Breast epithelium (tissue), 3 donors: ENCODE measurements around the gene CUL7.

Experiments
- CTCF ChIP-seq, 3 donors: fragments of 450-650 bp; IDR thresholded peaks; one replicate each; pipeline ENCODE4 v1.5.1; 2016 to 2017; ENCODE audit warnings: antibody characterized with exemption in 3 of 3, mild to moderate bottlenecking in 3 of 3, moderate library complexity in 3 of 3
- POLR2A ChIP-seq: fragments of 450-650 bp; IDR thresholded peaks from one replicate; pipeline ENCODE4 v1.6.1; 2016; ENCODE audit warnings: antibody characterized with exemption, mild to moderate bottlenecking, moderate library complexity

GRCh38 chr6:43006251-43006650 lies 47.4 kb downstream of the CUL7 start:
- TF ChIP-seq POLR2A (no peak), CTCF (IDR thresholded peaks at IDR 0.05) (no peak)
